Mesothelial cell of epicardium (in vitro differentiated cells): ENCODE measurements around the gene SLC7A11. TPM values are rescaled to one million over a fixed set of nuclear protein-coding genes. Genes with fewer than 3 reads are reported as not detected.
"Not testable (repeated sequence)": the region's sequence is repeated elsewhere in the genome, so short reads cannot be mapped to it uniquely, and the experiment has no call there.

Source experiments
- DNase-seq, 2 experiments: peaks; one replicate each; pipeline ENCODE4 v3.0.0; 2021; ENCODE audit warnings: low spot score in 2 of 2; ENCODE audit not compliant: unreplicated experiment in 2 of 2
- H3K27ac Mint-ChIP-seq: 2 replicates; pipeline ENCODE4 v1.8.0; 2021; ENCODE audit warnings: mixed read lengths
- H3K27me3 Mint-ChIP-seq: 2 replicates; pipeline ENCODE4 v1.8.0; 2021; ENCODE audit warnings: low read depth, mixed read lengths
- H3K36me3 Mint-ChIP-seq: 2 replicates; pipeline ENCODE4 v1.8.0; 2021; ENCODE audit warnings: mixed read lengths
- H3K4me1 Mint-ChIP-seq: 2 replicates; pipeline ENCODE4 v1.8.0; 2021; ENCODE audit warnings: mixed read lengths
- H3K4me3 Mint-ChIP-seq: 2 replicates; pipeline ENCODE4 v1.8.0; 2021; ENCODE audit warnings: mild to moderate bottlenecking, moderate library complexity, mixed read lengths
- H3K9me3 Mint-ChIP-seq: 2 replicates; pipeline ENCODE4 v1.8.0; 2021; ENCODE audit warnings: mixed read lengths
- total RNA-seq: library from RNA; stranded (reverse); gene quantifications from 3 replicates; pipeline ENCODE4 v1.2.1, GENCODE V29; 2021
- TF ChIP-seq, protein P1 (sequence below): fragments of 200-600 bp; sonication (generic); IDR thresholded peaks from one replicate; pipeline ENCODE4 v1.5.0; 2021; ENCODE audit warnings: antibody characterized with exemption; ENCODE audit not compliant: unreplicated experiment

The SLC7A11 gene
- total RNA-seq, 1 donor from 2014 or later = 3.4 TPM

DNA sequence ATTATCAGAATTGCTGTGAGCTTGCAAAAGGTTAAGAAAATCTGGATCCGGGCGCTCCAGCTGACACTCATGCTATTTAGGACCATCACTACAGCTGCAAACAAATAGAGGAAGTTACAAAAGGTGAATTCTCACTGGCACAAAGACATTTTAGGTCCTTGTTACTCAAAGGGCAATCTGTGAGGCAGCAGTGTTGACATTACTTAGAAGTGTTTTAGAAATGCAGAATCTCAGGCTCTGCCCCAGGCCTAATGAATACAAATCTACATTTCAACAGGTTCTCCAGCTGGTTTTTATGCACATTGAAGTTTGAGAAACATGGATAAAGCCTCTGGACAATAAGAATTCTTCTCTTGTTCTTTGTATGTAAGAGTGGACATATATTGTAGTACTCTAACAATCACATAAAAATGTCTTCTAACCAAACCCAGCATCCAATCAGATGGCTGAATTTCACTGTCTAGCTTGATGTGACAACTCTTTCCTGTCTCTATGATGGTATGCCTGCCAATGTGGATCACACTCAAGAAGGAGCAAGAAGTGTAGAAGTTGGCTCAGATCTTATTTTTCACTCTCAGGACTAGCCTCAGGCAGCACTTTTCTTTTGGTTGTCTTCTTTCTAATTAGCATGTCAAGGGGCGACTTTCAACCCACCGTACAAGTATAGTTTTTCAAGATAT is 18.8 kb downstream of the SLC7A11 start:
- Mint-ChIP-seq H3K27ac (no peak overlapping the region), H3K36me3 (peaks cover 2% of the 10 kb centered on the region), H3K27me3 (no peaks in the 10 kb centered on the region), H3K4me1 (peaks cover 17% of the 10 kb centered on the region), H3K4me3 (no peak overlapping the region), H3K9me3 (no peaks in the 10 kb centered on the region)
- TF ChIP-seq, protein P1, sequence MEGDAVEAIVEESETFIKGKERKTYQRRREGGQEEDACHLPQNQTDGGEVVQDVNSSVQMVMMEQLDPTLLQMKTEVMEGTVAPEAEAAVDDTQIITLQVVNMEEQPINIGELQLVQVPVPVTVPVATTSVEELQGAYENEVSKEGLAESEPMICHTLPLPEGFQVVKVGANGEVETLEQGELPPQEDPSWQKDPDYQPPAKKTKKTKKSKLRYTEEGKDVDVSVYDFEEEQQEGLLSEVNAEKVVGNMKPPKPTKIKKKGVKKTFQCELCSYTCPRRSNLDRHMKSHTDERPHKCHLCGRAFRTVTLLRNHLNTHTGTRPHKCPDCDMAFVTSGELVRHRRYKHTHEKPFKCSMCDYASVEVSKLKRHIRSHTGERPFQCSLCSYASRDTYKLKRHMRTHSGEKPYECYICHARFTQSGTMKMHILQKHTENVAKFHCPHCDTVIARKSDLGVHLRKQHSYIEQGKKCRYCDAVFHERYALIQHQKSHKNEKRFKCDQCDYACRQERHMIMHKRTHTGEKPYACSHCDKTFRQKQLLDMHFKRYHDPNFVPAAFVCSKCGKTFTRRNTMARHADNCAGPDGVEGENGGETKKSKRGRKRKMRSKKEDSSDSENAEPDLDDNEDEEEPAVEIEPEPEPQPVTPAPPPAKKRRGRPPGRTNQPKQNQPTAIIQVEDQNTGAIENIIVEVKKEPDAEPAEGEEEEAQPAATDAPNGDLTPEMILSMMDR = no peak
- no peak for DNase-seq

DNA sequence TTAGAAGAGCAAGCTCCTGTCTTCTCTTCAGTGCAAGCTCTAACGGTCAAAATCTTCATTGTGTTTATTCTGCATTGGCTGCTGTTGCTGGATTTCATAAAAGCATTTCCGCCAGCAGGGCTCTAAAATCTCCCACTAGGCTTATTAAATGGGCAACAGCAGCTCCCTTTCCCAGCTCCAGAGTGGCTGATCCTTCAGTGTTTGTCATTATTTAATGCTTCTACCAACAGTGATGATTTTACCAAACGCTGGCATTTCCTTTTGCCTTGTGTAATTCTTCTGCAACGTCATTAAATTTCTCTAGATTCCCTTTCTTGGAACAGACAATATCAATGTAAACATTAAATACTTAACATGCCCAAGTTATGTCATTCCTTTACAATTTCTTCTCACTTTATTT is 20.1 kb downstream of the SLC7A11 start:
- Mint-ChIP-seq H3K36me3 (peaks cover 2% of the 10 kb centered on the region), H3K4me1 (peaks cover 13% of the 10 kb centered on the region), H3K27ac (no peak overlapping the region), H3K27me3 (no peaks in the 10 kb centered on the region), H3K4me3 (no peak overlapping the region), H3K9me3 (no peaks in the 10 kb centered on the region)
- TF ChIP-seq, protein P1 = no peak
- DNase-seq = no peak

DNA sequence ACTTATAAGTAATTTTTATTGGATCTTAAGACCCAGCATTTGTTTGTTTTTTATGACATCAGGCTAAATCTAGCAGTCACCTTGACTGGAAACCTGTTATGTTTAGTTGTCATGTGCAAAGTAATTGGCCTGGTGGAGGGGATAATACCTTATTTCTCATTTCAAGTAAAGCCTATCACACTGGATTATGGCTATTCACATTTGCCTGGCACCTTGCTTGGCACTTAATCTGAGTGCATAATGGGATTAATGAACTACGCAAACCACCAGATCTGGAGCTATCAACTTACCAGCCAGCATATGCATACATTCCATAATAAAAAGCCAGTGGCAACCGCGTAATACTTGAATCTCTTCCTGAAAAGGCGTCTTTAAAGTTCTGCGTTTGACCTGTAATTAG is 23.2 kb downstream of the SLC7A11 start:
- Mint-ChIP-seq H3K27ac (no peak overlapping the region), H3K4me3 (no peak overlapping the region), H3K36me3 (peaks cover 2% of the 10 kb centered on the region), H3K27me3 (no peaks in the 10 kb centered on the region), H3K9me3 (no peaks in the 10 kb centered on the region), H3K4me1 (peaks cover 20% of the 10 kb centered on the region)
- TF ChIP-seq, protein P1 = no peak
- no peak for DNase-seq

DNA sequence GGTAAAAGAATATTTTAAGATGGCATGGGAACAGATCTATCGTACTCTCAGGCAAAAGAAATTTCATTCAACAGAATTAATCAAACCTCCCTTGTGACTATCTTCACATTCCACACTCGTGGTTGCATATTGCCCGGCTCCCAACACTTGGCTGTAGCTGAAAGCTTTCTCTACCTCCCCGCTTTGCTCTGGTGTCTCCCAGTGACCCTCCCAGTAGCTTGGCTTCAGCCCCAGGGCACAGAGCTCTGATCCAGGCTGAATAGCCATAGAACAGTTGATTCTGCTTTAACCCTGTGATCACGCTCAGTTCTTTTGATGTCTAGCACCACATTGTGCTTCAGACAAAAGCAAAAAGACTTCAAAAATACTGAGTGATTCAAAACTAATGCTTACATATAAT is 24.6 kb downstream of the SLC7A11 start:
- H3K4me1 Mint-ChIP-seq = peaks cover 20% of the 10 kb centered on the region
- H3K36me3 Mint-ChIP-seq = peaks cover 2% of the 10 kb centered on the region
- H3K9me3 Mint-ChIP-seq = no peaks in the 10 kb centered on the region
- TF ChIP-seq, protein P1 = no peak
- no peak overlapping the region for H3K4me3 Mint-ChIP-seq
- H3K27ac Mint-ChIP-seq = no peak overlapping the region
- H3K27me3 Mint-ChIP-seq = no peaks in the 10 kb centered on the region
- DNase-seq = no peak

DNA sequence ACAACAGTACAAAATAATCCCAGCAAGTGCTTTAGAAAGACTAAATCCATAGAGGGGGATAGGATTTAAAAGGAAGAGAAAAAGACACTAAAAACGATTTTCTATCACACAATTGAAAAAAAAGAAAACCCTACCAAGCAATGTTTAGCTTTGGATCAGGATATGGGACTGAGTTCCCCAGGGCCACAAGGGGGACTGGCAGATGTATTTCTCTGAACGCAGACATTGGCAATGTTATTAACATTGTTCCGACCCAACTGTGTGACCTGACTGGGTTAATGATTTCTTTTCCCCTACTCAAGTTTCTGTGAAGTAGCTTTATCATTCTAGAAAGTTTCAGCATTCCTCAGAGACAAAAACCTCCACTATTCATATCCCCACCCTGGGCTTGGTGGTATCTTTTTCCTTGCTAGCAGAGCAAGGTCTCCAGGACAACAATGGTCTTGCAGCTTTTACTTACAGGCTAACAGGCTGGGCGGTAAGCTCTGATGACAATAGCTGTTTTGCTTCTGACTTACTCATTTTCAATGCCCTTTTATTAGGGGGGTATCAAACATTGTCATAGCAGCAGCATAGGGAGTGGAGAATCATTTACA is 25.8 kb downstream of the SLC7A11 start:
- Mint-ChIP-seq H3K36me3 (peaks cover 2% of the 10 kb centered on the region), H3K4me3 (no peak overlapping the region), H3K4me1 (peaks cover 15% of the 10 kb centered on the region), H3K27ac (no peak overlapping the region), H3K27me3 (no peaks in the 10 kb centered on the region), H3K9me3 (no peaks in the 10 kb centered on the region)
- TF ChIP-seq, protein P1 = no peak
- DNase-seq = no peak

DNA sequence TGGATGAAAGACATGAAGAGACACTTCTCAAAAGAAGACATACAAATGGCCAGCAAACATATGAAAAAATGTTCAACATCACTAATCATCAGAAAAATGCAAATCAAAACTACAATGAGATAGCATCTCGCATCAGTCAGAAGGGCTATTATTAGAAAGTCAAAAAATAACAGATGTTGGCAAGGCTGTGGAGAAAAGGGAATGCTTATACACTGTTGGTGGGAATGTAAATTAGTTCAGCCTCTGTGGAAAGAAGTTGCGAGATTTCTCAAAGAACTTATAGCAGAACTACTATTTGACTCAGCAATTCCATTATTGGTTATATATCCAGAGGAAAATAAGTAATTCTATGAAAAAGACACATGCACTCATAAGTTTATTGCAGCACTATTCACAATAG is 31.6 kb downstream of the SLC7A11 start:
- peaks cover 14% of the 10 kb centered on the region for H3K9me3 Mint-ChIP-seq
- H3K27me3 Mint-ChIP-seq, H3K4me1 Mint-ChIP-seq, DNase-seq, H3K27ac Mint-ChIP-seq, H3K36me3 Mint-ChIP-seq, H3K4me3 Mint-ChIP-seq: not testable (repeated sequence)
